Pulmonary artery endothelial cell (primary cell): ENCODE data around the gene DCUN1D4. TPM values are rescaled to one million over a fixed set of nuclear protein-coding genes. Genes with fewer than 3 reads are reported as not detected.
A peak's percentile ranks its signal among the peaks of the same experiment; 100 is the strongest.
"Not testable (repeated sequence)": the region's sequence is repeated elsewhere in the genome, so short reads cannot be mapped to it uniquely, and the experiment has no call there.

Experiments
- DNase-seq: peaks from one replicate; pipeline ENCODE4 v3.0.0-alpha.2; 2011; ENCODE audit warnings: low read depth, low spot score
- total RNA-seq: library from RNA; depleted of rRNA; stranded (reverse); fragments of >200 nt; gene quantifications from 2 replicates; pipeline ENCODE4 v1.2.3, GENCODE V29; 2014

DCUN1D4 gene
- total RNA-seq, 1 donor from 2014 or later = 29.7 TPM

DNA sequence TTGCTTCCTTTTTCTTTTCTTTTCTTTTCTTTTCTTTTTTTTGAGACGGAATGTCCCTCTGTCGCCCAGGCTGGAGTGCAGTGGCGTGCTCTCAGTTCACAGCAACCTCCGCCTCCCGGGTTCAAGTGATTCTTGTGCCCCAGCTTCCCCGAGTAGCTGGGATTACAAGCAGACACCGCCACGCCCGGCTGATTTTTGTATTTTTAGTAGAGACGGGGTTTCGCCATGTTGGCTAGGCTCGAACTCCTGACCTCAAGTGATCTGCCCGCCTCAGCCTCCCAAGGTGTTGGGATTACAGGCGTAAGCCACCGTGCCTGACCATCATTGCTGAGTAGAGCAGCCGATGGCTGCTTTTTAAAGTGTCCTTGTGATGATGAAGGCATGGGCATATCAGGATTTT, 50.4 kb downstream of the DCUN1D4 start:
- DNase-seq = not testable (repeated sequence)

DNA sequence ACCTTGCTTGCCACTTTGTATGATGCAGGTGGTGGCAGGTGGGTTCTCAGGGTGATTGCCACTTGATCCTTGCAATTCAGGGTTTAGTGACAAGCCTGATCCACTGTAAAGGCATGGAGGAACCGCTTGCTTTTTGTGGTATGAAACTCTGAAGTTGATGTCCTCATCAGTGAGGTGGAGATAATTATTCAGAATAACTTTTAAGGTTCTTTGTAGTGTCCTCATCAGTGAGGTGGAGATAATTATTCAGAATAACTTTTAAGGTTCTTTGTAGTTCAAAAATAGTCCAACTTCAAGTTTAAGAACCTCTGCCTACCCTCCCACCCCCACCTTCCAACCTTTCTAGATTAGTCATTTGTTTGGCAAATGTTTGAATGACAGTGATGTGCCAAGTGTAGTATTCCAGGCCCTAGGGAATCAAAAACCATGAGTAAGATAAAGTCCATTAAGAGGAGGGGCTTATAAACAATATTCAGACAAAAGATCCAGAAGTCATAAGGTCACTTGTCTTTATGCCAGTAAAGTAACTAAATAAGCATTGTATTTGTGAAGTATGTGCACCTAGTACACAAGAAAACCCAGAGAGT, 51.2 kb downstream of the DCUN1D4 start:
- no peak for DNase-seq

DNA sequence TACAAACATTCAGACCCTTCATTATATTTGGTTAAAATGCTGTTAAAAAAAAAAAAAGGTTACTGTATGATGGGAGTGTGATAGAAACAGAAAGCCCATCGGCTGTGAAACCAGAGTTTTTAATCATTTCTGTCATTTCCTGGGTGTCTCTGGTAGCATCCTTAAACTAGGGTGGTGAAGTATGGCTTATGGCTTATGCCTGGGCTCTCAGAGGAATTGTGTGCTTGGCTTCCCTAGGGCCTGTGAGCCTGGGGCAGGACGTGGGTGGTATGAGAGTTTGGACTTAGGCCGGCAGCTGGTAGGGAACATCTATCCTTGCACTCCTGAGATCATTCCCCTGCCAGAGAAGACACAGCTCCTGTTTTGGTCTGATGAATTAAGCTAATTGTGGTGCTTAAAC, 52.2 kb downstream of the DCUN1D4 start:
- DNase-seq = no peak

GRCh38 chr4:51895816-51896408, 53.0 kb downstream of the DCUN1D4 start:
- DNase-seq = peak; percentile 32

DNA sequence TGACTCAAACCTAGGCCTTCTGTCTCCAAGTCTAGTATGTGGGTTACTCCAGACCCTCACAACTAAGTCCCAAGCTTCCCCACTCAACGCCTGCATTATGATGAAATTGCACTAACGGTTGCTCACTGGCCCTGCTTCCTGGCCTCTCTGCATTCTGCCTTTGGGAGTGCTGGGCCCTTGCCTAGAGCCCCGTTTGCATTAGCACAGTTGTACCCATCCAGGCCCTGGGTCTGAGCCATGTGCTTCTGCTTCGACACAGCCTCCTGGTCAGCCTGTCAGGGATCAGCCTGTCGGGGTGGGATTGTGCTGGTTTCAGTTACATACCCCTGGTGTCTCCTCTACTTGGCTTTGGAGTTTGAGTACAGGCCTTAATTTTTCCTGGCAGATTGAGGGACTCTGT, 58.4 kb downstream of the DCUN1D4 start:
- DNase-seq = no peak

- DNase-seq = peak; percentile 52
These were observed 63.4 kb downstream of the DCUN1D4 start for GRCh38 chr4:51906167-51906958.

- DNase-seq = peak; percentile 46
These were observed 64.2 kb downstream of the DCUN1D4 start for GRCh38 chr4:51907006-51907669.

DNA sequence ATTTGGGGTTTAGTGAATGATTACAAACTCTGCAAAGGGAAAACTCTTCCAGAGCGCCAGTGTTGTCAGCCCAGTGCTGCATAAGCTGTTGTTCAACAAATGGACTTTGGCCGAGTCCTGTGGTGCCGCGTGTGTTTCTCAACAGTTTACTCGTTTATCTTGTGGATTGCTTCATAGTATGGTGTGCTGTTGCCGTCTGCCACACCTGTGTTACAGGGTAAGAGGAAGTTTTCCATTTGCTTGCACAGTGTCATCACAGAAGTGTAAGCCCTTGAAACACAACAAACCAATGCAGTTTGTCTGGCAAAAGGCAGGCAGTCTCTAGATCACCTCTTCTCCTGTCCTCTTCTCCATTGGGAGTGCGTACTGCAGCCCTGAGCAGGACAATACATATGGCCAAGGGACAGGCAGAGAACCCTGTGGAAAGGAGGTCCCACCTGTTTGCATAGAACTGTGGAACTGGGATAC, 66.3 kb downstream of the DCUN1D4 start:
- no peak for DNase-seq

- no peak for DNase-seq
These were observed 75.3 kb downstream of the DCUN1D4 start for GRCh38 chr4:51918251-51918650.

DNA sequence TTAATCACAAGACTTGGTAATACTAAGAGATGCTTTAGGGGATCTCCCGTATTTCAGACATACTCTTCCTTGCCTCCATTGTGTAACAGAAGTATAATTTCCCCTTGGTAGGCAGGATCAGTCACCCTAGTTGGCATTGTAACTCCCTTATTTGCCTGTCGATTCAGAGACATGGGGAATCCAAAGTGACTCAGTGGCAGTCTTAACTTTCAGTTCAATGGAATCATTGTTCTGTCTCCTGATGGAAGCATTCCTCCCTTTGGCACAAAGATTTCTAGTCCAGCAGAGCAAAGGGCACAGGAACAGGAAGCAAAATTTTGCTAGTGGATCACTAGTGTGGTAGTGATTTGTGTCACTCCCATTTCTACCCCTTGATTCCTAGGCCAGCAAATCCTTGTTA, 80.4 kb downstream of the DCUN1D4 start:
- no peak for DNase-seq

- DNase-seq = no peak
These were observed 82.4 kb downstream of the DCUN1D4 start for GRCh38 chr4:51925307-51925706.

DNA sequence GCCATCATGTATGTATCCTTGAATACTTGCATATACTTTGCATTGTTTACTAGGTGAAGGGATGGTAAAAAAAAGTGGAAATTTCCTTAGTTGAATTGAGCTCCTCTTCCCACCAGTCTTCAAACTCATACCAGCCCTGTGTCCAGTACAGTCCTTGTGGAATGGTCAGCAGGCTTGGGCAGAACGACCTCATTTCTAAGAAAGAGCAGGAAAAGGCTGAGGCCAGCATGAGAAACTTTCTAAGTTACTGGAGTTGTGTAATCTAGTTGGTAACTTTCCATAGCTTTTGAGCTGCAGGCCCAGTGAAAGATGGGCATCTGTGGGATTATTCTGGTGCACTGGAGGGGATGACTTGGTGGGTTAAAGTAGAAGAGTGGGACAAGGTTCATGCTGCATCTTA, 87.6 kb downstream of the DCUN1D4 start:
- no peak for DNase-seq

- DNase-seq = no peak
These were observed 88.5 kb downstream of the DCUN1D4 start for GRCh38 chr4:51931461-51931860.

- DNase-seq = no peak
These were observed 89.3 kb downstream of the DCUN1D4 start for GRCh38 chr4:51932261-51932660.

DNA sequence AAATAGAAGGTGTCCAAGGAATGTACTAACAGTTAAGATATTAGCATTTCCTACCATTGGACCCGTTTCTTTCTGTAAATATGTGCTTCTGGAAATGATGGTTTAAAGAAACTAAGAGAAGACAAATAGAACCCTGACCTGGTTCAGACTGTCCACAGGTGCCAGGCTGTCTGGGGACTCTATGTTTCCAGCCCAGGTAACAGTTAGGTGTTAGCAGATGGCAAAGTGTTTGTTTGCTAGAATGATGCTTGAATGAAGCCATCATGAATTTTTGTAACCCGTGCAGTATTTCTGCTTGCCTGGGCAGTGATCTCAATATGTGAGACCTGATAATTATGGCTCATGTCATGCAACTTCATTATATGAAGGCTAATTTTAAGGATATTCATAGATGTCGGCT, 89.7 kb downstream of the DCUN1D4 start:
- no peak for DNase-seq

GRCh38 chr4:51940460-51940859, 97.5 kb downstream of the DCUN1D4 start:
- DNase-seq = not testable (repeated sequence)

DNA sequence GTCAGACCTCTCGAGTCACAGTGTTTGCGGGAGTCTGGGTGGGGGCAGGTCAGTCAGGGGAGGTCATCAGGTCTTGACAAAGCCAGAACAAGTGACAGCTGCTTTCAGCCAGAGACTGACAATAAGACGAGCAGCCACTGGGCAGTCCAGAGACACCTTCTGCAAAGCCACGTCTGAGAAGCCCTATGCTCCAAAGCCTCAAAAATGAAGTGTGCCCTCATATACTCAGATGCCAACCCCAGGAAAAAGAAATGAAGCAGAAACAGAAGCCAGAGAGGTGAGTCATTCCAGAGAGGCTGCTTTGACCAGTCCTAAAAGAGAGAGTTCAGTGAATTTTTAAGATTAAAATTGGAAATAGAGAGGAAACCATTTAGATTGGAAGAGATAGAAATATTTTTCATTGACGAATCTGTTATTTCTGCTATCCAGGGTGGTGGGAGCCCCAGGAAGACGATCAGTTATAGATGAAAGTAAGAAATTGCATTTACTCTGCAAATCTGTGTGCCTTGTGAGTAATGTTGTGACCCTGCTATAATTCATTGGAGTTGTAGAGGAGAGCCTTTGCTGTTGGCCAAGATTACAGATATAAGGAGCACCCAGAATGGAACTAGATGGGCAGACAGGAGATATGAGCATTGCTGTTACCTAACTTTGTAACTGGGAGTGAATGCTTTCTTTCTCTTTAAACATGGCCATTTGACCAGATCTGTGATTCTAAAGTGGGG, 99.3 kb downstream of the DCUN1D4 start:
- no peak for DNase-seq

- DNase-seq = no peak
These were observed 99.9 kb downstream of the DCUN1D4 start for GRCh38 chr4:51942833-51943215.

GRCh38 chr4:51943221-51943620, 100.3 kb downstream of the DCUN1D4 start:
- DNase-seq = no peak

- no peak for DNase-seq
These were observed 115.4 kb downstream of the DCUN1D4 start for GRCh38 chr4:51958199-51958968.

DNA sequence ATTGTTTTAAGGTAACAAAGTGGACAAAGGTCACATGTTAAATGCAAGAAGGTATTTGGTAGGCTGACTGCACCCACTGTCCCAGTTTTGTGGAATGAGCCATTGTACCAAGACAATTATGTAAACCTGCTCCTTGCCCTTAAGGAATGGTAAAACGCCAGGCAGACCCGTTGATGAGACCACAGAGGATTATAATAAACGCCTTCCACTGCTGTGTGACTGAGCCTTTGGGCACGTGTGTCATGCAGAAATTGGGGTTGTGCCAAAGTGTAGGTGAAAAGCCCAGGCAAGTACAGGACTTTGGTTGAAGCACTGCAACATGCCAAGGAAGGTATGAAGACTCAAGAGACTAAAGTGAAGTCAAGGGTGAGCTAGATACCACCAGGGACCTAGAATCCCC, 117.5 kb downstream of the DCUN1D4 start:
- DNase-seq = no peak
